Muscle layer of duodenum (tissue), 2 donors: ENCODE data around the gene EYS.

ENCODE experiments used
- H3K27ac ChIP-seq: one replicate; pipeline ENCODE4 v1.7.0; 2013; ENCODE audit warnings: mild to moderate bottlenecking, low read length
- H3K27me3 ChIP-seq: one replicate; pipeline ENCODE4 v1.7.0; 2013; ENCODE audit warnings: low read depth, mild to moderate bottlenecking, control low read depth, low read length
- H3K36me3 ChIP-seq, 2 donors: one replicate each; pipeline ENCODE4 v1.7.0; 2013; ENCODE audit warnings: low read length in 2 of 2, control low read depth in 1 of 2, mild to moderate bottlenecking in 1 of 2; ENCODE audit not compliant: insufficient read depth in 2 of 2, control insufficient read depth in 1 of 2
- H3K4me1 ChIP-seq, 2 donors: one replicate each; pipeline ENCODE4 v1.7.0; 2013; ENCODE audit warnings: low read length in 2 of 2, mild to moderate bottlenecking in 2 of 2, control low read depth in 1 of 2, moderate library complexity in 1 of 2; ENCODE audit not compliant: insufficient read depth in 2 of 2, control insufficient read depth in 1 of 2
- H3K4me3 ChIP-seq, 2 donors: one replicate each; pipeline ENCODE4 v1.7.0; 2013; ENCODE audit warnings: low read length in 2 of 2, low read depth in 1 of 2, mild to moderate bottlenecking in 1 of 2
- H3K9me3 ChIP-seq, 2 donors: one replicate each; pipeline ENCODE4 v1.7.0; 2013; ENCODE audit warnings: low read length in 2 of 2, control low read depth in 1 of 2, mild to moderate bottlenecking in 1 of 2; ENCODE audit not compliant: control insufficient read depth in 1 of 2
- donor health status: healthy.

Gene EYS

GRCh38 chr6:64847396-64847795 is 859.6 kb downstream of the EYS start:
- Histone ChIP-seq H3K27me3 (no peaks in the 10 kb centered on the region), H3K27ac (no peak overlapping the region), H3K36me3 (no peaks in the 10 kb centered on the region), H3K4me1 (no peaks in the 10 kb centered on the region), H3K9me3 (peaks cover 0 to 3% of the 10 kb centered on the region in 2 donors), H3K4me3 (no peak overlapping the region)

GRCh38 chr6:64838726-64839125 is 868.3 kb downstream of the EYS start:
- H3K27ac ChIP-seq: no peak overlapping the region
- no peak overlapping the region for H3K4me3 ChIP-seq
- H3K4me1 ChIP-seq: no peaks in the 10 kb centered on the region
- H3K36me3 ChIP-seq: no peaks in the 10 kb centered on the region
- no peaks in the 10 kb centered on the region for H3K9me3 ChIP-seq
- no peaks in the 10 kb centered on the region for H3K27me3 ChIP-seq

- H3K27ac ChIP-seq: no peak overlapping the region
- no peaks in the 10 kb centered on the region for H3K9me3 ChIP-seq
- H3K27me3 ChIP-seq: no peaks in the 10 kb centered on the region
- no peaks in the 10 kb centered on the region for H3K4me1 ChIP-seq
- H3K4me3 ChIP-seq: no peak overlapping the region
- H3K36me3 ChIP-seq: no peaks in the 10 kb centered on the region
Measured at GRCh38 chr6:64831680-64832079, 875.3 kb downstream of the EYS start.

- no peaks in the 10 kb centered on the region for H3K9me3 ChIP-seq
- no peaks in the 10 kb centered on the region for H3K27me3 ChIP-seq
- no peaks in the 10 kb centered on the region for H3K36me3 ChIP-seq
- H3K27ac ChIP-seq: no peak overlapping the region
- H3K4me1 ChIP-seq: no peaks in the 10 kb centered on the region
- no peak overlapping the region for H3K4me3 ChIP-seq
Measured at GRCh38 chr6:64817525-64817924, 889.5 kb downstream of the EYS start.

- Histone ChIP-seq H3K4me3 (no peak overlapping the region), H3K27ac (no peak overlapping the region), H3K9me3 (no peaks in the 10 kb centered on the region), H3K36me3 (no peaks in the 10 kb centered on the region), H3K27me3 (no peaks in the 10 kb centered on the region), H3K4me1 (no peaks in the 10 kb centered on the region)
Measured at GRCh38 chr6:64815718-64816117, 891.3 kb downstream of the EYS start.

GRCh38 chr6:64812138-64812537 is 894.9 kb downstream of the EYS start:
- Histone ChIP-seq H3K4me1 (no peaks in the 10 kb centered on the region), H3K27me3 (no peaks in the 10 kb centered on the region), H3K9me3 (no peaks in the 10 kb centered on the region), H3K4me3 (no peak overlapping the region), H3K27ac (no peak overlapping the region), H3K36me3 (no peaks in the 10 kb centered on the region)

GRCh38 chr6:64811119-64811518 is 895.9 kb downstream of the EYS start:
- H3K36me3 ChIP-seq: no peaks in the 10 kb centered on the region
- H3K4me3 ChIP-seq: no peak overlapping the region
- H3K4me1 ChIP-seq: no peaks in the 10 kb centered on the region
- H3K27ac ChIP-seq: no peak overlapping the region
- H3K9me3 ChIP-seq: no peaks in the 10 kb centered on the region
- no peaks in the 10 kb centered on the region for H3K27me3 ChIP-seq

- Histone ChIP-seq H3K9me3 (no peaks in the 10 kb centered on the region), H3K4me3 (no peak overlapping the region)
Measured at GRCh38 chr6:64807785-64808184, 899.2 kb downstream of the EYS start.

GRCh38 chr6:64803470-64804166 is 903.4 kb downstream of the EYS start:
- no peaks in the 10 kb centered on the region for H3K36me3 ChIP-seq
- no peaks in the 10 kb centered on the region for H3K9me3 ChIP-seq

More at GRCh38 chr6:64807785-64808184, 899.2 kb downstream of the EYS start:
- Histone ChIP-seq H3K27ac (no peak overlapping the region), H3K4me1 (no peaks in the 10 kb centered on the region), H3K27me3 (no peaks in the 10 kb centered on the region), H3K36me3 (no peaks in the 10 kb centered on the region)

GRCh38 chr6:64792534-64792933 is 914.5 kb downstream of the EYS start:
- H3K4me1 ChIP-seq: no peaks in the 10 kb centered on the region

More at GRCh38 chr6:64803470-64804166, 903.4 kb downstream of the EYS start:
- Histone ChIP-seq H3K27ac (no peak overlapping the region), H3K27me3 (no peaks in the 10 kb centered on the region), H3K4me3 (no peak overlapping the region), H3K4me1 (no peaks in the 10 kb centered on the region)

GRCh38 chr6:64789476-64789875 is 917.5 kb downstream of the EYS start:
- Histone ChIP-seq H3K27ac (no peak overlapping the region), H3K9me3 (no peaks in the 10 kb centered on the region), H3K4me3 (no peak overlapping the region), H3K4me1 (no peaks in the 10 kb centered on the region), H3K27me3 (no peaks in the 10 kb centered on the region), H3K36me3 (no peaks in the 10 kb centered on the region)

More at GRCh38 chr6:64792534-64792933, 914.5 kb downstream of the EYS start:
- no peak overlapping the region for H3K4me3 ChIP-seq
- no peak overlapping the region for H3K27ac ChIP-seq
- no peaks in the 10 kb centered on the region for H3K36me3 ChIP-seq
- H3K27me3 ChIP-seq: no peaks in the 10 kb centered on the region
- H3K9me3 ChIP-seq: no peaks in the 10 kb centered on the region

- H3K4me1 ChIP-seq: no peaks in the 10 kb centered on the region
- no peaks in the 10 kb centered on the region for H3K36me3 ChIP-seq
- no peaks in the 10 kb centered on the region for H3K27me3 ChIP-seq
- H3K27ac ChIP-seq: no peak overlapping the region
- H3K9me3 ChIP-seq: no peaks in the 10 kb centered on the region
- H3K4me3 ChIP-seq: no peak overlapping the region
Measured at GRCh38 chr6:64786736-64787135, 920.3 kb downstream of the EYS start.
